Right lung (tissue), 5 donors: ENCODE measurements around the gene RASGEF1B. TPM values are rescaled to one million over a fixed set of nuclear protein-coding genes. Genes with fewer than 3 reads are reported as not detected.
"Not testable (repeated sequence)": the region's sequence is repeated elsewhere in the genome, so short reads cannot be mapped to it uniquely, and the experiment has no call there.

Experiments used
- DNase-seq, 2 donors: peaks; one replicate each; pipeline ENCODE4 v3.0.0-alpha.2; 2013
- polyA plus RNA-seq, 5 donors: library from polyadenylated mRNA; unstranded; fragments of 120-200 nt; gene quantifications; one replicate each; pipeline versions ENCODE4 v1.2.1 to v1.2.3, GENCODE V29; 2013; ENCODE audit warnings: inconsistent platforms in 1 of 5, low replicate concordance in 1 of 5; ENCODE audit not compliant: insufficient read length in 5 of 5, insufficient read depth in 1 of 5

RASGEF1B gene
- polyA plus RNA-seq, 5 donors: 7.0 to 12.8 (median 12.1) TPM

- DNase-seq: no peak
Observed at GRCh38 chr4:81499840-81500239, 28.1 kb upstream of the RASGEF1B start.

GRCh38 chr4:81498551-81499099 lies 26.9 kb upstream of the RASGEF1B start:
- no peak for DNase-seq

- no peak for DNase-seq
Observed at GRCh38 chr4:81498046-81498445, 26.3 kb upstream of the RASGEF1B start.

GRCh38 chr4:81495345-81495744 lies 23.6 kb upstream of the RASGEF1B start:
- DNase-seq: no peak

GRCh38 chr4:81494031-81494431 lies 22.3 kb upstream of the RASGEF1B start:
- no peak for DNase-seq

- DNase-seq: no peak
Observed at GRCh38 chr4:81492606-81493230, 21.0 kb upstream of the RASGEF1B start.

GRCh38 chr4:81491943-81492342 lies 20.2 kb upstream of the RASGEF1B start:
- DNase-seq: no peak

GRCh38 chr4:81490403-81491160 lies 18.9 kb upstream of the RASGEF1B start:
- DNase-seq: no peak

- no peak for DNase-seq
Observed at GRCh38 chr4:81486502-81486901, 14.8 kb upstream of the RASGEF1B start.

GRCh38 chr4:81485310-81485980 lies 13.7 kb upstream of the RASGEF1B start:
- DNase-seq: no peak

- no peak for DNase-seq
Observed at GRCh38 chr4:81482326-81482725, 10.6 kb upstream of the RASGEF1B start.

- no peak for DNase-seq
Observed at GRCh38 chr4:81481151-81481550, 9.4 kb upstream of the RASGEF1B start.

- not testable (repeated sequence) for DNase-seq
Observed at GRCh38 chr4:81479573-81479972, 7.9 kb upstream of the RASGEF1B start.

GRCh38 chr4:81473331-81474265 lies 1.9 kb upstream of the RASGEF1B start:
- DNase-seq: peak in 1 of 2 donors; percentile 39

GRCh38 chr4:81472281-81473182 lies 825 bp upstream of the RASGEF1B start:
- peak in 1 of 2 donors; percentile 71 for DNase-seq

GRCh38 chr4:81471298-81471587 lies 464 bp downstream of the RASGEF1B start:
- no peak for DNase-seq

GRCh38 chr4:81470456-81471297 lies 1.0 kb downstream of the RASGEF1B start:
- DNase-seq: peak; percentile 69 to 70

- no peak for DNase-seq
Observed at GRCh38 chr4:81469781-81470455, 1.8 kb downstream of the RASGEF1B start.

- no peak for DNase-seq
Observed at GRCh38 chr4:81468678-81469077, 3.0 kb downstream of the RASGEF1B start.
